ENCODE results near the gene ZC2HC1B.

Gene ZC2HC1B

DNA sequence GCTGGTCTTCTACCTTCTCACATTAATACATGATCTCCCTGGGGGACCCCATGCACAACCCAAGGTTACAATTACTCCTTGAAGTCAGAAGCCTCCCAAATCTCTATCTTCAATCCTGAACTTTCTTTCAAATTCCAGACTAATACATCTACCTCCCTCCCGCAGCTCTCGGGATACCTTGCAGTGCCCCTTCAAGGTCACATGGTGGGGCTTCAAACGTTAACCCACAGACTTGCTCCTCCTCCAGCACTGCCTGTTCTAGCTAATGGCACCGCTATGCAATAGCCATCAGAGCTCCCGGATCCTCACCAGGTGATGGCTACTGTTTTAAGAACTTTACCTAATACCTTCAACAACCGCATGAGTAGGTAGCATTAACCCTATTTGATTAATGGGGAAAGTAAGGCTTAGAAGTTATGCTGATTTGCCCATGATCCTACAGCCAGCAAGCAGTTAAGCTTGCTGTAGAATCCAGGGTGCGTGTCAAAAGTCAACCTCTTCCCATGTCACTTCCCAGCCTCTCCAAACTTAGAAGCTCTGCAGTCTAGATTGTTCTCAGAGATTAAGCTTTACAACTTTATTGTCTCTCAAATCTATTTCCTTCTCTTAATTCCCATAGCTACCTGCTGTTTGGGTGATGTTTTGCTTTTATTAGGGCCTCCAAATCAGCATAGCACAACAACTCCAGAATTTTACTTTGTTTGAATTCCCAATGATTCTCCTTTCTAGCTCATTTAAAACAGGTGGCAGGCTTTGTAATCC, 99.1 kb downstream of the ZC2HC1B start:
- no peak overlapping the region for H3K9ac ChIP-seq (ENCODE audit: low read length)
- no peaks in the 10 kb centered on the region for H4K20me1 ChIP-seq (ENCODE audit: insufficient read depth, low read length)
- H3K79me2 ChIP-seq (ENCODE audit: low read length): no peaks in the 10 kb centered on the region
- no peak overlapping the region for H3K4me2 ChIP-seq (ENCODE audit: low read length)
- H3K36me3 ChIP-seq (replicated peaks; ENCODE audit: low read depth, low read length): peaks cover 2% of the 10 kb centered on the region
- no peaks in the 10 kb centered on the region for H3K4me1 ChIP-seq (ENCODE audit: low read length)
- no peaks in the 10 kb centered on the region for H3K27me3 ChIP-seq (ENCODE audit: low read depth, low read length)
- H3K27ac ChIP-seq (ENCODE audit: low read length): no peak overlapping the region
- TF ChIP-seq, protein P1, sequence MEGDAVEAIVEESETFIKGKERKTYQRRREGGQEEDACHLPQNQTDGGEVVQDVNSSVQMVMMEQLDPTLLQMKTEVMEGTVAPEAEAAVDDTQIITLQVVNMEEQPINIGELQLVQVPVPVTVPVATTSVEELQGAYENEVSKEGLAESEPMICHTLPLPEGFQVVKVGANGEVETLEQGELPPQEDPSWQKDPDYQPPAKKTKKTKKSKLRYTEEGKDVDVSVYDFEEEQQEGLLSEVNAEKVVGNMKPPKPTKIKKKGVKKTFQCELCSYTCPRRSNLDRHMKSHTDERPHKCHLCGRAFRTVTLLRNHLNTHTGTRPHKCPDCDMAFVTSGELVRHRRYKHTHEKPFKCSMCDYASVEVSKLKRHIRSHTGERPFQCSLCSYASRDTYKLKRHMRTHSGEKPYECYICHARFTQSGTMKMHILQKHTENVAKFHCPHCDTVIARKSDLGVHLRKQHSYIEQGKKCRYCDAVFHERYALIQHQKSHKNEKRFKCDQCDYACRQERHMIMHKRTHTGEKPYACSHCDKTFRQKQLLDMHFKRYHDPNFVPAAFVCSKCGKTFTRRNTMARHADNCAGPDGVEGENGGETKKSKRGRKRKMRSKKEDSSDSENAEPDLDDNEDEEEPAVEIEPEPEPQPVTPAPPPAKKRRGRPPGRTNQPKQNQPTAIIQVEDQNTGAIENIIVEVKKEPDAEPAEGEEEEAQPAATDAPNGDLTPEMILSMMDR (IDR thresholded peaks at IDR 0.05; ENCODE audit: low read depth, low read length): no peak
- no peak for TF ChIP-seq EZH2phosphoT487 (IDR thresholded peaks at IDR 0.05; ENCODE audit: low read depth)
- no peaks in the 10 kb centered on the region for H3K9me3 ChIP-seq (ENCODE audit: insufficient read depth, low read length)
- H2AFZ ChIP-seq (ENCODE audit: low read depth, low read length): no peak overlapping the region
- no peak overlapping the region for H3K4me3 ChIP-seq (ENCODE audit: low read length)

DNA sequence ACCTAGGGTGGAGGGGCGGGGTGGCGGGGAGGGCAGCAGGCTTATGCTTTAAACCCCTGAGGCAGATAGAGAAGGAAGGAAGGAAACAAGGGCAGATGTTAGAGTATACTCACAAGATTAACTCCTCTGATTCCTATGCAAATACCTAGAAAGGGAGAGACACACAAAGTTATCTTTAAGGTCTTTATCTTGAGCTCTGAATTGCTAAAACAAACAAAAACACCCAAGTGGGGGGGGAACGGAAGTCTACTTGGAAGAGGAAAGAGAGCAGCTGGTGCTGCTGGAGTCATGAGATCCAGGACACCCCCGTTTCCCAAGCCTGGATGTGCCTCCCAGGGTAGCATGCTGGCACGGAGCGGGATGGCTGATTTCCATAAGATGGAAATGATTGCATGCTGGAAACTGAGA, 100.4 kb downstream of the ZC2HC1B start:
- Histone ChIP-seq H3K4me1 (ENCODE audit: low read length) (no peaks in the 10 kb centered on the region), H3K4me2 (ENCODE audit: low read length) (no peak overlapping the region), H3K27ac (ENCODE audit: low read length) (no peak overlapping the region)

DNA sequence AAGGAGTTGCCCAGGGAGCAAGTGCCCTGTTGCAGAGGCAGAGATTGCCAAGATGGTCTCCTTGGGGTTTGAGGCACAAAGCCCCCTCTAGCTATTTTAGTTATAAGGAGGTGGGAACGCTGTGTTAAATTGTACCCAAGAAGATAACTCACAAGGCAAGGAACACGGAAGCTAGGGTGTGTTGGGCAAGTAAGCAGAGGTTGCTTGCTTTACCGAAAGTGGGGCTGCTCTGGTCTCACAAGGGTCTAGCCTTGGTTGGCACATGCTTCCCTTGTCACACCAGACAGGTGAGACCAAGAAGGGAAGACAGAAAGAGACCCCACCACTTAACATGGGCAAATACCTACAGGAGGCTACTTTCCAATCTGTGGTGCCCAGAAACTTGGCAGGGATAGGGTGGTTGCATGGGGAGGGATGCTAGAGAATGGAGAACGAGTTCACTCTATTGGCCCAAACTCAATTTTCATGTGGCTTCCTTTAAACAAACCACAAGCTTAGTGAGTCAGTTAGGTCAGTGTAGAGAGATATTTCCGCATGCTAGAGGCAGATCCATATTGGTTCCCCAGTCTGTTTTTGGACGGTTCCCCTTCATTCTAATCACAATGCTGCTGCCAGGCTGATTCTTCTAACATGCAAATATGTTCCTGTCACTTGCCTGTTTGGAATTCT, 101.4 kb downstream of the ZC2HC1B start:
- Histone ChIP-seq H2AFZ (ENCODE audit: low read depth, low read length) (no peak overlapping the region), H3K4me3 (ENCODE audit: low read length) (no peak overlapping the region), H3K4me2 (ENCODE audit: low read length) (no peak overlapping the region), H3K27me3 (ENCODE audit: low read depth, low read length) (no peaks in the 10 kb centered on the region), H3K4me1 (ENCODE audit: low read length) (no peaks in the 10 kb centered on the region), H3K36me3 (replicated peaks; ENCODE audit: low read depth, low read length) (peaks cover 2% of the 10 kb centered on the region), H3K9me3 (ENCODE audit: insufficient read depth, low read length) (no peaks in the 10 kb centered on the region), H4K20me1 (ENCODE audit: insufficient read depth, low read length) (no peaks in the 10 kb centered on the region), H3K9ac (ENCODE audit: low read length) (no peak overlapping the region), H3K27ac (ENCODE audit: low read length) (no peak overlapping the region), H3K79me2 (ENCODE audit: low read length) (no peaks in the 10 kb centered on the region)
- TF ChIP-seq EZH2phosphoT487 (IDR thresholded peaks at IDR 0.05; ENCODE audit: low read depth): no peak
- TF ChIP-seq, protein P1 (IDR thresholded peaks at IDR 0.05; ENCODE audit: low read depth, low read length): no peak

More for the DNA sequence above, 100.4 kb downstream of the ZC2HC1B start:
- H3K36me3 ChIP-seq (replicated peaks; ENCODE audit: low read depth, low read length): peaks cover 2% of the 10 kb centered on the region
- H3K9me3 ChIP-seq (ENCODE audit: insufficient read depth, low read length): no peaks in the 10 kb centered on the region
- TF ChIP-seq EZH2phosphoT487 (IDR thresholded peaks at IDR 0.05; ENCODE audit: low read depth): no peak
- TF ChIP-seq, protein P1 (IDR thresholded peaks at IDR 0.05; ENCODE audit: low read depth, low read length): no peak
- no peak overlapping the region for H3K9ac ChIP-seq (ENCODE audit: low read length)
- no peak overlapping the region for H3K4me3 ChIP-seq (ENCODE audit: low read length)
- no peaks in the 10 kb centered on the region for H3K27me3 ChIP-seq (ENCODE audit: low read depth, low read length)
- no peaks in the 10 kb centered on the region for H4K20me1 ChIP-seq (ENCODE audit: insufficient read depth, low read length)
- H3K79me2 ChIP-seq (ENCODE audit: low read length): no peaks in the 10 kb centered on the region
- no peak overlapping the region for H2AFZ ChIP-seq (ENCODE audit: low read depth, low read length)

DNA sequence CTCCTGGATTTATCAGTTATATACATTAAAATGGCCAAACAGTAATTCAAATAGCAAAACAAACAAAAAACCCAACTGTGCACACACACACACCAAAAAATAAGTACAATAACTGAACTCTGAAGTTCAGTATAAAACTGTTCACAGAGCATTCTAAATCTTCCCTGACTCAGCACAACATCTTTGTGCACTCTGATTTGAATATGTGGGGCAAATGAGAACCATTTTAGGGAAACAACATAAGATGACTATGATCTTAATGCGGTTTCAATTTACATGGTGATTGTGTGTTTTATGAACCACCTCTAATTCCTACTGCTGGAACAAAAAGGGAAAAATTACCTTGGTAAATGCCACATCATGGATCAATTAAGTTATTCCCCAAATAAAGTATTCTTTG, 102.0 kb downstream of the ZC2HC1B start:
- Histone ChIP-seq H3K27ac (ENCODE audit: low read length) (no peak overlapping the region), H3K4me2 (ENCODE audit: low read length) (no peak overlapping the region), H4K20me1 (ENCODE audit: insufficient read depth, low read length) (no peaks in the 10 kb centered on the region), H3K79me2 (ENCODE audit: low read length) (no peaks in the 10 kb centered on the region), H3K4me3 (ENCODE audit: low read length) (no peak overlapping the region), H3K9me3 (ENCODE audit: insufficient read depth, low read length) (no peaks in the 10 kb centered on the region), H3K9ac (ENCODE audit: low read length) (no peak overlapping the region), H3K4me1 (ENCODE audit: low read length) (no peaks in the 10 kb centered on the region), H3K36me3 (replicated peaks; ENCODE audit: low read depth, low read length) (peaks cover 2% of the 10 kb centered on the region), H3K27me3 (ENCODE audit: low read depth, low read length) (no peaks in the 10 kb centered on the region), H2AFZ (ENCODE audit: low read depth, low read length) (no peak overlapping the region)
- TF ChIP-seq, protein P1 (IDR thresholded peaks at IDR 0.05; ENCODE audit: low read depth, low read length): no peak
- no peak for TF ChIP-seq EZH2phosphoT487 (IDR thresholded peaks at IDR 0.05; ENCODE audit: low read depth)

Measured in OCI-LY3 (cell line).